Measurements from ENCODE around the gene CSTA.

DNA sequence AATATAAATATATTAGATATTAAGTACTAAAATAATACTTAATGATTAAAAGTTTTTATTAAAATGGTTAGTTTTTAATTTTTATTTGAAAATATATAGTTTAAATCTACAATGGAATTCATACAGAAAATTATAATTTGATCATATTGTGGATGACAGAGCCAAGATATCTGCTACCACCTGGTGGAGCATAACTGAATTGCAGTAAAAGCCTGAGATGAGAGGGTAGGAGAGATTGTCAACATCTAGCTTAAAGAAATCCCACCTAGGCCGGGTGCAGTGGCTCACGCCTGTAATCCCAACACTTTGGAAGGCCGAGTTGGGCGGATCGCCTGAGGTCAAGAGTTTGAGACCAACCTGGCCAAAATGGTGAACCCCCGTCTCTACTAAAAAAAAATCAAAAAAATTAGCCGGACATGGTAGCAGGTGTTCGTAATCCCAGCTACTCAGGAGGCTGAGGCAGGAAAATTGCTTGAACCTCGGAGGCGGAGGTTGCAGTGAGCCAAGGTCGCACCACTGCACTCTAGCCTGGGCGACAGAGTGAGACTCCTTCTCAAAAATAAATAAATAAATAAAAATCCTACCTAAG lies 25.1 kb upstream of the CSTA start:
- TF ChIP-seq, protein P1, sequence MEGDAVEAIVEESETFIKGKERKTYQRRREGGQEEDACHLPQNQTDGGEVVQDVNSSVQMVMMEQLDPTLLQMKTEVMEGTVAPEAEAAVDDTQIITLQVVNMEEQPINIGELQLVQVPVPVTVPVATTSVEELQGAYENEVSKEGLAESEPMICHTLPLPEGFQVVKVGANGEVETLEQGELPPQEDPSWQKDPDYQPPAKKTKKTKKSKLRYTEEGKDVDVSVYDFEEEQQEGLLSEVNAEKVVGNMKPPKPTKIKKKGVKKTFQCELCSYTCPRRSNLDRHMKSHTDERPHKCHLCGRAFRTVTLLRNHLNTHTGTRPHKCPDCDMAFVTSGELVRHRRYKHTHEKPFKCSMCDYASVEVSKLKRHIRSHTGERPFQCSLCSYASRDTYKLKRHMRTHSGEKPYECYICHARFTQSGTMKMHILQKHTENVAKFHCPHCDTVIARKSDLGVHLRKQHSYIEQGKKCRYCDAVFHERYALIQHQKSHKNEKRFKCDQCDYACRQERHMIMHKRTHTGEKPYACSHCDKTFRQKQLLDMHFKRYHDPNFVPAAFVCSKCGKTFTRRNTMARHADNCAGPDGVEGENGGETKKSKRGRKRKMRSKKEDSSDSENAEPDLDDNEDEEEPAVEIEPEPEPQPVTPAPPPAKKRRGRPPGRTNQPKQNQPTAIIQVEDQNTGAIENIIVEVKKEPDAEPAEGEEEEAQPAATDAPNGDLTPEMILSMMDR (IDR thresholded peaks at IDR 0.05; ENCODE audit: poor library complexity), result peak; percentile 47
- TF ChIP-seq EZH2phosphoT487 (IDR thresholded peaks at IDR 0.05; ENCODE audit: low read depth, severe bottlenecking, unreplicated experiment) (no peak), EZH2 (IDR thresholded peaks at IDR 0.05; ENCODE audit: borderline replicate concordance) (no peak)
